ENCODE measurements around the gene PRKCSH. TPM values are rescaled to one million over a fixed set of nuclear protein-coding genes. Genes with fewer than 3 reads are reported as not detected.
"Not testable (repeated sequence)": the region's sequence is repeated elsewhere in the genome, so short reads cannot be mapped to it uniquely, and the experiment has no call there.

Gene PRKCSH
- total and polyA plus RNA-seq, 10 of the 15 experiments (the other 5 are each of a cell fraction or from before 2014, with no cell fraction given) = 1.1 to 280 (median 44.1) TPM

DNA sequence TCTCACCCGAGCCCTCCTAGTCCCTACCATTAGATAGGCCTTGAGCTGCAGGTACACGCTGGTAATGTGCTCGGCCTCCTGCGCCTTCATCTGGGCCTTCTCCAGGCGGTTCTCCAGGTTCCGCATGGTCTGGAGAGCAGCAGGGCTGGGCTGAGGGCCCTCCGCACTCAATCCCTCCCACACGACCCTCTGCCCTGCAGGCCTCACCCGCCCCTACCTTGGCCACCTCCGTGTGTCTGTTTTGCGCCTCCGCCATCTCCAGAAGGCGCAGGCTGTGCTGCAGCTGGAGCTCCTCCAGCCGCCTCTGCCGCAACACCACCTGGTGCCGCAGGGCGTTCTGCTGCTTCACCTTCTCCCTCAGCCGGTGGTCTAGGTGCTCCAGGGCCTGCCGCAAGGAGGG is 8.8 kb upstream of the PRKCSH start:
- Histone ChIP-seq H3K9me3 (replicated peaks; ENCODE audit: control insufficient read depth, insufficient read depth, low read length) (no peaks in the 10 kb centered on the region), H2AFZ (ENCODE audit: control insufficient read depth, low read depth, low read length) (no peak overlapping the region), H3K4me3 (no peak overlapping the region), H3K27me3 (replicated peaks in 1 of 2; ENCODE audit: control insufficient read depth in 2 of 2, insufficient read depth in 2 of 2, low read length in 1 of 2) (peaks cover 0 to 3% of the 10 kb centered on the region in 2 experiments; a peak in 1 of 4 replicates), H3K4me1 (ENCODE audit: control insufficient read depth, insufficient read depth, low read length) (peaks cover 9% of the 10 kb centered on the region), H3K79me2 (ENCODE audit: control insufficient read depth, insufficient read depth, low read length) (no peaks in the 10 kb centered on the region), H3K27ac (ENCODE audit: control insufficient read depth, insufficient read depth) (no peak overlapping the region), H4K20me1 (ENCODE audit: control insufficient read depth, insufficient read depth) (no peaks in the 10 kb centered on the region), H3K36me3 (ENCODE audit: control insufficient read depth in 2 of 2, insufficient read depth in 2 of 2, low read length in 1 of 2) (no peaks in the 10 kb centered on the region), H3K9ac (ENCODE audit: control insufficient read depth, insufficient read depth, low read length) (no peak overlapping the region), H3K4me2 (ENCODE audit: control insufficient read depth, insufficient read depth) (no peak overlapping the region)
- no peak for ATAC-seq
- CTCF ChIA-PET = no interaction called here
- in situ Hi-C loops (cut with MboI) = no loop called here
- POLR2A ChIA-PET = no interaction called here
- WGBS (ENCODE audit: insufficient coverage, insufficient replicate concordance, low lambda C conversion rate, missing lambda C conversion rate) = 76% methylated on average over 17 of the region's 19 CpGs
- FAIRE-seq = no peak
- TF ChIP-seq BCL11A (IDR thresholded peaks at IDR 0.05; ENCODE audit: low read depth, low read length) (no peak), KLF5 (IDR thresholded peaks at IDR 0.05; ENCODE audit: partially characterized antibody) (no peak), SMC3 (IDR thresholded peaks at IDR 0.05; ENCODE audit: borderline replicate concordance, low read length) (no peak)
- RAD21 ChIA-PET (ENCODE audit: unreplicated experiment) = interaction anchor here (0.7 kb wide), 1 partner anchor 51 kb away, joined by 3 read pairs; no protein-coding TSS in a partner anchor
- no peak for DNase-seq (ENCODE audit: low read depth, low spot score)
- intact Hi-C loops (cut with micrococcal nuclease; ENCODE audit: unreplicated experiment) = no loop called here
- SMC1A ChIA-PET (ENCODE audit: uncharacterized antibody, unreplicated experiment) = no interaction called here
- BruUV-seq (replicated peaks) = no TSS peak

- SMC1A ChIA-PET (ENCODE audit: uncharacterized antibody, unreplicated experiment); FAIRE-seq; H4K20me1 ChIP-seq (ENCODE audit: control insufficient read depth, insufficient read depth); DNase-seq (ENCODE audit: low read depth, low spot score); H3K9me3 ChIP-seq (replicated peaks; ENCODE audit: control insufficient read depth, insufficient read depth, low read length); H3K36me3 ChIP-seq (ENCODE audit: control insufficient read depth in 2 of 2, insufficient read depth in 2 of 2, low read length in 1 of 2); ATAC-seq; intact Hi-C loops (cut with micrococcal nuclease; ENCODE audit: unreplicated experiment); in situ Hi-C loops (cut with MboI); CTCF ChIA-PET; H3K4me2 ChIP-seq (ENCODE audit: control insufficient read depth, insufficient read depth); H3K27ac ChIP-seq (ENCODE audit: control insufficient read depth, insufficient read depth); BruUV-seq (replicated peaks); H2AFZ ChIP-seq (ENCODE audit: control insufficient read depth, low read depth, low read length); H3K4me3 ChIP-seq; H3K9ac ChIP-seq (ENCODE audit: control insufficient read depth, insufficient read depth, low read length); H3K27me3 ChIP-seq (replicated peaks in 1 of 2; ENCODE audit: control insufficient read depth in 2 of 2, insufficient read depth in 2 of 2, low read length in 1 of 2): not testable (repeated sequence)
- Histone ChIP-seq H3K79me2 (ENCODE audit: control insufficient read depth, insufficient read depth, low read length) (peaks cover 15% of the 10 kb centered on the region), H3K4me1 (ENCODE audit: control insufficient read depth, insufficient read depth, low read length) (peaks cover 11% of the 10 kb centered on the region)
- ChIA-PET RAD21 (ENCODE audit: unreplicated experiment) (interaction anchor here (1.3 kb wide), 1 partner anchor 52 kb away, joined by 4 read pairs; no protein-coding TSS in a partner anchor), POLR2A (interaction anchor here (0.6 kb wide), 1 partner anchor 479 kb away, joined by 4 read pairs; no protein-coding TSS in a partner anchor)
- WGBS (ENCODE audit: insufficient coverage, insufficient replicate concordance, low lambda C conversion rate, missing lambda C conversion rate) = 93% methylated on average over 3 of the region's 3 CpGs
Measured at GRCh38 chr19:11433526-11433925, 1.9 kb upstream of the PRKCSH start.

Measured in GM12878 (cell line).